Prostate gland (tissue), 2 donors: ENCODE measurements around the gene ADRB1.

Source experiments
- CTCF ChIP-seq, 4 experiments: fragments of 200-600 bp in 2 of 4; fragments of 450-650 bp in 2 of 4; sonication (generic) in 2 of 4; IDR thresholded peaks; 1 replicate in 3 of 4; 2 replicates in 1 of 4; pipeline ENCODE4 v1.5.1; 2016 to 2019; ENCODE audit warnings: antibody characterized with exemption in 4 of 4, mild to moderate bottlenecking in 2 of 4, moderate library complexity in 2 of 4
- POLR2A ChIP-seq: fragments of 450-650 bp; IDR thresholded peaks from one replicate; pipeline ENCODE4 v1.6.1; 2016; ENCODE audit warnings: antibody characterized with exemption, mild to moderate bottlenecking
- POLR2AphosphoS5 ChIP-seq: sonication (generic); formaldehyde crosslinking; IDR thresholded peaks from one replicate; pipeline ENCODE4 v1.6.1; 2017; ENCODE audit warnings: antibody characterized with exemption

GRCh38 chr10:114070710-114071109 lies 27.0 kb downstream of the ADRB1 start:
- TF ChIP-seq CTCF (IDR thresholded peaks at IDR 0.05) (no peak), POLR2A (no peak), POLR2AphosphoS5 (no peak)
